Muscle layer of duodenum (tissue), 2 donors: Measurements from ENCODE around the gene PRR16.
"Not testable (repeated sequence)": the region's sequence is repeated elsewhere in the genome, so short reads cannot be mapped to it uniquely, and the experiment has no call there.

ENCODE experiments used
- H3K27ac ChIP-seq: one replicate; pipeline ENCODE4 v1.7.0; 2013; ENCODE audit warnings: mild to moderate bottlenecking, low read length
- H3K27me3 ChIP-seq: one replicate; pipeline ENCODE4 v1.7.0; 2013; ENCODE audit warnings: low read depth, mild to moderate bottlenecking, control low read depth, low read length
- H3K36me3 ChIP-seq, 2 donors: one replicate each; pipeline ENCODE4 v1.7.0; 2013; ENCODE audit warnings: low read length in 2 of 2, control low read depth in 1 of 2, mild to moderate bottlenecking in 1 of 2; ENCODE audit not compliant: insufficient read depth in 2 of 2, control insufficient read depth in 1 of 2
- H3K4me1 ChIP-seq, 2 donors: one replicate each; pipeline ENCODE4 v1.7.0; 2013; ENCODE audit warnings: low read length in 2 of 2, mild to moderate bottlenecking in 2 of 2, control low read depth in 1 of 2, moderate library complexity in 1 of 2; ENCODE audit not compliant: insufficient read depth in 2 of 2, control insufficient read depth in 1 of 2
- H3K4me3 ChIP-seq, 2 donors: one replicate each; pipeline ENCODE4 v1.7.0; 2013; ENCODE audit warnings: low read length in 2 of 2, low read depth in 1 of 2, mild to moderate bottlenecking in 1 of 2
- H3K9me3 ChIP-seq, 2 donors: one replicate each; pipeline ENCODE4 v1.7.0; 2013; ENCODE audit warnings: low read length in 2 of 2, control low read depth in 1 of 2, mild to moderate bottlenecking in 1 of 2; ENCODE audit not compliant: control insufficient read depth in 1 of 2
- donor health status: healthy.

The PRR16 gene

GRCh38 chr5:120447706-120448239, 16.3 kb upstream of the PRR16 start:
- Histone ChIP-seq H3K4me1 (no peaks in the 10 kb centered on the region), H3K27me3 (no peaks in the 10 kb centered on the region), H3K27ac (no peak overlapping the region), H3K9me3 (no peaks in the 10 kb centered on the region), H3K4me3 (no peak overlapping the region), H3K36me3 (no peaks in the 10 kb centered on the region)

- H3K9me3 ChIP-seq = no peaks in the 10 kb centered on the region
- no peak overlapping the region for H3K4me3 ChIP-seq
- no peaks in the 10 kb centered on the region for H3K4me1 ChIP-seq
- no peaks in the 10 kb centered on the region for H3K27me3 ChIP-seq
- no peak overlapping the region for H3K27ac ChIP-seq
- H3K36me3 ChIP-seq = no peaks in the 10 kb centered on the region
These were observed 14.6 kb upstream of the PRR16 start for GRCh38 chr5:120449501-120449900.

- H3K27ac ChIP-seq = no peak overlapping the region
- no peaks in the 10 kb centered on the region for H3K36me3 ChIP-seq
- no peaks in the 10 kb centered on the region for H3K4me1 ChIP-seq
- H3K27me3 ChIP-seq = no peaks in the 10 kb centered on the region
- H3K9me3 ChIP-seq = no peaks in the 10 kb centered on the region
- H3K4me3 ChIP-seq = no peak overlapping the region
These were observed 13.2 kb upstream of the PRR16 start for GRCh38 chr5:120450910-120451309.

GRCh38 chr5:120451445-120451844, 12.7 kb upstream of the PRR16 start:
- Histone ChIP-seq H3K9me3 (no peaks in the 10 kb centered on the region), H3K27ac (no peak overlapping the region), H3K36me3 (no peaks in the 10 kb centered on the region), H3K27me3 (no peaks in the 10 kb centered on the region), H3K4me3 (no peak overlapping the region), H3K4me1 (no peaks in the 10 kb centered on the region)

GRCh38 chr5:120452471-120452870, 11.6 kb upstream of the PRR16 start:
- H3K4me3 ChIP-seq = no peak overlapping the region
- no peaks in the 10 kb centered on the region for H3K36me3 ChIP-seq
- H3K27me3 ChIP-seq = no peaks in the 10 kb centered on the region
- H3K9me3 ChIP-seq = no peaks in the 10 kb centered on the region
- H3K27ac ChIP-seq = no peak overlapping the region
- no peaks in the 10 kb centered on the region for H3K4me1 ChIP-seq

GRCh38 chr5:120454094-120454798, 9.9 kb upstream of the PRR16 start:
- no peak overlapping the region for H3K4me3 ChIP-seq
- no peaks in the 10 kb centered on the region for H3K36me3 ChIP-seq
- no peaks in the 10 kb centered on the region for H3K27me3 ChIP-seq
- no peaks in the 10 kb centered on the region for H3K9me3 ChIP-seq
- H3K27ac ChIP-seq = no peak overlapping the region
- no peaks in the 10 kb centered on the region for H3K4me1 ChIP-seq

- Histone ChIP-seq H3K36me3 (no peaks in the 10 kb centered on the region), H3K27ac (no peak overlapping the region), H3K27me3 (no peaks in the 10 kb centered on the region), H3K4me3 (no peak overlapping the region), H3K4me1 (no peaks in the 10 kb centered on the region), H3K9me3 (no peaks in the 10 kb centered on the region)
These were observed 8.1 kb upstream of the PRR16 start for GRCh38 chr5:120456006-120456405.

GRCh38 chr5:120457839-120458507, 6.1 kb upstream of the PRR16 start:
- Histone ChIP-seq H3K4me1 (no peaks in the 10 kb centered on the region), H3K27me3 (no peaks in the 10 kb centered on the region), H3K27ac (no peak overlapping the region), H3K4me3 (peak overlapping the region in 1 of 2 donors; percentile 58), H3K36me3 (no peaks in the 10 kb centered on the region), H3K9me3 (no peaks in the 10 kb centered on the region)

- not testable (repeated sequence) for H3K36me3 ChIP-seq, H3K4me1 ChIP-seq, H3K27ac ChIP-seq, H3K27me3 ChIP-seq, H3K4me3 ChIP-seq, H3K9me3 ChIP-seq
These were observed 5.6 kb upstream of the PRR16 start for GRCh38 chr5:120458508-120458847.

GRCh38 chr5:120461251-120461650, 2.8 kb upstream of the PRR16 start:
- Histone ChIP-seq H3K4me3 (no peak overlapping the region), H3K4me1 (peaks cover 0 to 11% of the 10 kb centered on the region in 2 donors), H3K9me3 (no peaks in the 10 kb centered on the region), H3K36me3 (no peaks in the 10 kb centered on the region), H3K27me3 (peaks cover 8% of the 10 kb centered on the region), H3K27ac (no peak overlapping the region)

- peaks cover 0 to 11% of the 10 kb centered on the region in 2 donors for H3K4me1 ChIP-seq
- no peaks in the 10 kb centered on the region for H3K9me3 ChIP-seq
- no peak overlapping the region for H3K27ac ChIP-seq
- H3K27me3 ChIP-seq = peaks cover 8% of the 10 kb centered on the region
- no peaks in the 10 kb centered on the region for H3K36me3 ChIP-seq
- H3K4me3 ChIP-seq = peak overlapping the region in 1 of 2 donors; percentile 74
These were observed 957 bp upstream of the PRR16 start for GRCh38 chr5:120463006-120463680.
